Activated CD4-positive, alpha-beta T cell treated with anti-CD3 and anti-CD28 coated beads for 36 hours (primary cell): ENCODE measurements around the gene ELK3. TPM values are rescaled to one million over a fixed set of nuclear protein-coding genes. Genes with fewer than 3 reads are reported as not detected.

Source experiments
- ATAC-seq: fragments of 200-7000 bp; cut with Tn5 transposase; one replicate; pipeline ENCODE4 v1.10.0; 2021; ENCODE audit warnings: mild to moderate bottlenecking, moderate library complexity
- CTCF ChIA-PET: fragments of 350-600 bp; sonication (Branson Sonifier 250); formaldehyde crosslinking; loops from one replicate; lab custom pipeline; 2021; ENCODE audit warnings: antibody characterized with exemption; lab: Charles Lee
- POLR2A ChIA-PET: fragments of 350-600 bp; sonication (Branson Sonifier 250); formaldehyde crosslinking; loops from one replicate; lab custom pipeline; 2021; ENCODE audit warnings: antibody characterized with exemption, inconsistent platforms; lab: Charles Lee
- DNase-seq: peaks from one replicate; pipeline ENCODE4 v3.0.0-alpha.2; 2020
- H3K27ac Mint-ChIP-seq: one replicate; pipeline ENCODE4 v1.8.0; 2021; ENCODE audit warnings: mixed read lengths
- H3K27me3 Mint-ChIP-seq: one replicate; pipeline ENCODE4 v1.8.0; 2021; ENCODE audit warnings: mixed read lengths
- H3K36me3 Mint-ChIP-seq: one replicate; pipeline ENCODE4 v1.8.0; 2021; ENCODE audit warnings: low read depth, mixed read lengths
- H3K4me1 Mint-ChIP-seq: one replicate; pipeline ENCODE4 v1.8.0; 2021; ENCODE audit warnings: mixed read lengths
- H3K4me3 Mint-ChIP-seq: one replicate; pipeline ENCODE4 v1.8.0; 2021; ENCODE audit warnings: mild to moderate bottlenecking, moderate library complexity, mixed read lengths
- H3K9me3 Mint-ChIP-seq: one replicate; pipeline ENCODE4 v1.8.0; 2021; ENCODE audit warnings: low read depth, mixed read lengths
- intact Hi-C, 2 experiments: fragments of 100-400 bp; cut with DNase I in 1 of 2; cut with micrococcal nuclease in 1 of 2; formaldehyde crosslinking; loops; one replicate each; pipeline versions ENCODE4 v1.14.2 to v1.15.1; 2022 to 2024; cut with DNase I, micrococcal nuclease
- total RNA-seq, 2 experiments: library from RNA; stranded (reverse); gene quantifications; one replicate each; pipeline ENCODE4 v1.2.3, GENCODE V29; 2021

Gene ELK3
- total RNA-seq, 2 experiments from 2014 or later, result 17.0 to 17.4 TPM

DNA sequence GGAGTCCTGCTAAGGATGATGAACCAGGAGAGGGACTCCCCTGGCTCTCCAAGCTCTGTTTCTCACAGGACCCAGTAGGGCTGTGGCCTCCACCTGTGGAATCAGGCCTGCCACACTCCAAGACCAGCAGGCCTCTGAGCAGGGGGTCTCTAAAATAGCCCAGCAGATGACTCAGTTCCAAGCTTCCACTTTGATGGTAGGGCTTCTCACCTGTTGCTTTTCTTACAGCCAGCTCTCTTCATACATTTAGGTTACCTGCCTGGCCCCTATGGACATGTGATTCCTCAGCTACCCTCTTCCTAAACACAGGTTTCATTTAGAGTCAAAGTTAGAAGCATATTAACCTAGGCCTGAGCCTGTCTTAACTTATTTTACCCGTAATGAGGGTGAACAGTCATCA, 26.7 kb upstream of the ELK3 start:
- ChIA-PET POLR2A (no interaction called here), CTCF (no interaction called here)
- peaks cover under 1% of the 10 kb centered on the region for H3K4me1 Mint-ChIP-seq
- DNase-seq, result no peak
- no peak overlapping the region for H3K27ac Mint-ChIP-seq
- H3K9me3 Mint-ChIP-seq, result no peaks in the 10 kb centered on the region
- no peaks in the 10 kb centered on the region for H3K27me3 Mint-ChIP-seq
- H3K4me3 Mint-ChIP-seq, result no peak overlapping the region
- intact Hi-C loops, result no loop called here
- ATAC-seq, result no peak
- H3K36me3 Mint-ChIP-seq, result no peaks in the 10 kb centered on the region

GRCh38 chr12:96170328-96170727, 23.8 kb upstream of the ELK3 start:
- Mint-ChIP-seq H3K9me3 (peaks cover 5% of the 10 kb centered on the region), H3K27ac (no peak overlapping the region), H3K27me3 (no peaks in the 10 kb centered on the region), H3K4me1 (peaks cover 2% of the 10 kb centered on the region), H3K4me3 (no peak overlapping the region), H3K36me3 (no peaks in the 10 kb centered on the region)
- no peak for DNase-seq
- ChIA-PET CTCF (no interaction called here), POLR2A (no interaction called here)
- intact Hi-C loops, result no loop called here
- no peak for ATAC-seq

DNA sequence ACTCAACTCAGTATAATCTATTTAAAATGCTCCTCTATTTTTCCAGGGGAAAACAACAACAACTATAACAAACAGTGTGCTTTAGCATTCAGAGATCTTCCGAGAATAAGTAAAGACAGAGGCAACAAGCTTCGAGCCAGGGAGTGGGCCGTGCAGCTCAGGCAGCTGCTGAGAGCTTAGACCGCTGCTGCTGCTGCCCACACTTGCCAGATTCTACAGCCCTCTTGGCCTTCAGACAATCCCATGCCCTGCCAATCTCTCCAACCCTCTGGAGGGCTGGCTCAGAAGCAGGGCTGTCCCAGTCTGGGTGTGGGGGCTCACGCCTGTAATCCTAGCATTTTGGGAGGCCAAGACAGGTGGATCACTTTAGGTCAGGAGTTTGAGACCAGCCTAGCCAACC, 23.4 kb upstream of the ELK3 start:
- Mint-ChIP-seq H3K4me1 (peaks cover 2% of the 10 kb centered on the region), H3K27ac (no peak overlapping the region), H3K36me3 (no peaks in the 10 kb centered on the region), H3K4me3 (no peak overlapping the region), H3K9me3 (peaks cover 7% of the 10 kb centered on the region), H3K27me3 (no peaks in the 10 kb centered on the region)
- intact Hi-C loops, result no loop called here
- DNase-seq (no peak), ATAC-seq (no peak)
- POLR2A ChIA-PET, result no interaction called here
- CTCF ChIA-PET, result no interaction called here

DNA sequence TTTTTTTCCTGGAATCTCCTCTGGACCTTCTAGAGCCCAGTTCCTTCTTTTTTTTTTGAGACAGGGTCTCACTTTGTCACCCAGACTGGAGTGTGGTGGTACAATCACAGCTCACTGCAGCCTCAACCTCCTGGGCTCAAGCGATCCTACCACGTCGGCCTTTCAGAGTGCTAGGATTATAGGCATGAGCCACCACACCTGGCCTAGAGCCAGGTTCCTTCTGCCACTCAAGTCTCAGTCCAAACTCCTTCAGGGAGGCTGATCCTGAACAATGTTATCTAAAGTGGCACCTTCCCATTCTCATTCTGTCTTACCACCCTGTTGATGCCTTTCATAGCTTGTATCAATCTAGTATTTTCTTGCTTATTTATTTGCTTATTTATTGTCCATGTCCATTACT, 22.3 kb upstream of the ELK3 start:
- no peaks in the 10 kb centered on the region for H3K27me3 Mint-ChIP-seq
- peaks cover 11% of the 10 kb centered on the region for H3K9me3 Mint-ChIP-seq
- ChIA-PET POLR2A (interaction anchor here (0.6 kb wide), 1 partner anchor 829 kb away, joined by 3 read pairs; no protein-coding TSS in a partner anchor), CTCF (no interaction called here)
- ATAC-seq, result no peak
- H3K4me3 Mint-ChIP-seq, result no peak overlapping the region
- peaks cover 9% of the 10 kb centered on the region for H3K4me1 Mint-ChIP-seq
- no peak overlapping the region for H3K27ac Mint-ChIP-seq
- DNase-seq, result no peak
- H3K36me3 Mint-ChIP-seq, result peaks cover 7% of the 10 kb centered on the region
- intact Hi-C loops, result no loop called here

DNA sequence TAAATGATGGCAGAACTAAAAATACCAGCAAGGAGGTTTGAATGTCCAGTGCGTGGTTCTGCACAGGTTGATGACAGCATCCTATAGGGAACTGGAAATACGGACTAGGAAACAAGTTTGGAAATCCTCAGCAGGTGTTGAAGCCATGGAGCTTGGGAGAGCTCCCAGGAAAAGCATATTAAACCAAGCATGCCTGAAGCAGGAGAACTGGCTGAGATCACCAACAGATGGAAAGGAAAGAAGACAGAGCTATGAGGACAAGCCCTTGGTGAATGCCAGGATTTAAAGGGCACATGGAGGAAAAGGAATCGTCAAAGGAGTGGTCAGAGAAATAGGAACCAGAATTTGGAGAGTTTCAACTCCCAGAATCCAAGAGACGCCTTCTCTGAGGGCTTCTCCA, 21.2 kb upstream of the ELK3 start:
- intact Hi-C loops, result no loop called here
- Mint-ChIP-seq H3K4me3 (no peak overlapping the region), H3K4me1 (peaks cover 18% of the 10 kb centered on the region), H3K9me3 (peaks cover 11% of the 10 kb centered on the region), H3K27me3 (no peaks in the 10 kb centered on the region), H3K36me3 (peaks cover 9% of the 10 kb centered on the region), H3K27ac (no peak overlapping the region)
- no peak for ATAC-seq
- CTCF ChIA-PET, result interaction anchor here (0.5 to 0.9 kb wide), 2 partner anchors 42 to 122 kb away, joined by 3 to 4 read pairs; no protein-coding TSS in a partner anchor
- POLR2A ChIA-PET, result no interaction called here
- DNase-seq, result no peak

DNA sequence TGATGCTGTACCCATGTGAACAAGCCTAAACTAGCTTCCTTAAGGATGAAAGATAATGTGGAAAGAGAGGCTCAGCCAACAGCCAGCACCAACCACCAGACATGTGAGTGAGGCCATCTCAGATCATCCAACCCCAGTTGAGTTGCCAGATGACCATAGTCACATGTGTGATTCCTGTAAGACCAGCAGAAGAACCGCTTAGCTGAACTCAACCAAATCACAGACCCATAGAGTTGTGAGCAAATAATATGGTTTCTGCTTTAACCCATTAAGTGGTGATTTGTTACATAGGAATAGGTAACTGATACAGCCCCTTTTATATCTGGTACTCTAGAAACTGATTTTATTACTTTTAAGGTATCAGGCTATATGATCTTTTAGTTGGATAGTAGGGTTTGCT, 17.6 kb upstream of the ELK3 start:
- ATAC-seq, result no peak
- CTCF ChIA-PET, result interaction anchor here (0.5 to 2.1 kb wide), 17 partner anchors 11 to 558 kb away, joined by 3 to 14 read pairs (median 5); partner anchors contain the start of gene LTA4H
- Mint-ChIP-seq H3K4me3 (no peak overlapping the region), H3K27me3 (no peaks in the 10 kb centered on the region), H3K9me3 (peaks cover 19% of the 10 kb centered on the region), H3K4me1 (peaks cover 25% of the 10 kb centered on the region), H3K36me3 (peaks cover 11% of the 10 kb centered on the region), H3K27ac (peak overlapping the region; percentile 83)
- POLR2A ChIA-PET, result interaction anchor here (0.9 to 1.4 kb wide), 5 partner anchors 16 to 36 kb away, joined by 3 to 20 read pairs (median 3); no protein-coding TSS in a partner anchor
- no peak for DNase-seq
- intact Hi-C loops, result loop anchor here (2.0 kb wide), 2 partner anchors 38 to 56 kb away; no protein-coding TSS in a partner anchor

DNA sequence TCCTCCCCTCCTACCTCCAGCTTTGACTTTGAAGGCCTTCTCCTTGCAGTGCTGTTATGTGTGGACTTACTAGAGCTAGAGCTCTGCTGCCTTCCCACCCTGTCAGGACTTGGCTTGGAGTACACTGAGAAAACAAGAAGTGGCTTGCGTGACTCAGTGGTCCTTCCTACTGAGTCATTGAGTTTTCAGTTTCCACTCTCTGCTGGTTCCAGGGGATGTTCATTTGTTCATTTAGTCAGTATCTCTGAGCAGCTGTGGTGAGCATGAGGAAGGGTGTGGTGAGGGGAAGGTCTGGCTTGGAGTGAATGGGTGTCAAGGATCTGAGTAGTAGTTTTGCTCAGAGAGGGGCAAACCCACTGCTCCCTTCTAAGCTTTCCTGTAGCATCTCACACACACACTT, 17.2 kb upstream of the ELK3 start:
- Mint-ChIP-seq H3K27me3 (no peaks in the 10 kb centered on the region), H3K9me3 (peaks cover 19% of the 10 kb centered on the region), H3K27ac (peak overlapping the region; percentile 83), H3K4me3 (peak overlapping the region; percentile 18), H3K36me3 (peaks cover 11% of the 10 kb centered on the region), H3K4me1 (peaks cover 25% of the 10 kb centered on the region)
- ATAC-seq, result peak; percentile 98
- ChIA-PET CTCF (interaction anchor here (0.5 to 2.1 kb wide), 18 partner anchors 10 to 557 kb away, joined by 3 to 14 read pairs (median 4); partner anchors contain the start of gene LTA4H), POLR2A (interaction anchor here (0.7 to 1.4 kb wide), 6 partner anchors 16 to 37 kb away, joined by 3 to 20 read pairs (median 4); no protein-coding TSS in a partner anchor)
- intact Hi-C loops, result loop anchor here (1.0 to 2.0 kb wide), 8 partner anchors 18 to 308 kb away; no protein-coding TSS in a partner anchor
- peak; percentile 88 for DNase-seq

DNA sequence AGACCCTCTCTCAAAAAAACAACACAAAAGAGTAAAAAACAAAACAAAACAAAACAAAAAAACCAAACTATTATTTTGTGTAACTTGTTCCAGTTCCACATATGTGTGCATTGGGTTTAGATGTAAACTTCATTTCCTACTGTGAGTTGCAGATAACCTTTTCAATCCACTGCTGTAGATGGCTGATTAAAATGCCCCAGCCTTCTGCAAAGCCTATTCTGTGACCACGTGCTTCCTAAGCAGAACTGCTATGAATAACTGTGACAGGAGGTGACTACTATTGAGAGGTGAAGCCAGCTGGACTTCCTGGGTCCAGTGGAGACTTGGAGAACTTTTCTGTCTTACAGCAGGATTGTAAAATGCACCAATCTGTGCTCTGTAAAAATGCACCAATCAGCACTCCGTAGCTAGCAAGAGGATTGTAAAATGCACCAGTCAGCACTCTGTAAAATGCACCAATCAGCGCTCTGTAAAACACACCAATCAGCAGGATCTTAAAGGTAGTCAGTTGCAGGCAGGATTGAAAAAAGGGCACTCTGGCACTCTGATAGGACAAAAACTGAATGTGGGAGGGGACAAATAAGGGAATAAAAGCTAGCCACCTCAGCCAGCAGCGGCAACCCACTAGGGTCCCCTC, 10.3 kb upstream of the ELK3 start:
- Mint-ChIP-seq H3K4me1 (peaks cover 21% of the 10 kb centered on the region), H3K4me3 (no peak overlapping the region), H3K36me3 (peaks cover 2% of the 10 kb centered on the region), H3K9me3 (peaks cover 8% of the 10 kb centered on the region), H3K27ac (no peak overlapping the region), H3K27me3 (no peaks in the 10 kb centered on the region)
- CTCF ChIA-PET, result interaction anchor here (0.7 to 1.2 kb wide), 2 partner anchors 9 to 121 kb away, joined by 3 to 4 read pairs; no protein-coding TSS in a partner anchor
- intact Hi-C loops, result no loop called here
- no peak for DNase-seq
- peak; percentile 19 for ATAC-seq
- POLR2A ChIA-PET, result no interaction called here

DNA sequence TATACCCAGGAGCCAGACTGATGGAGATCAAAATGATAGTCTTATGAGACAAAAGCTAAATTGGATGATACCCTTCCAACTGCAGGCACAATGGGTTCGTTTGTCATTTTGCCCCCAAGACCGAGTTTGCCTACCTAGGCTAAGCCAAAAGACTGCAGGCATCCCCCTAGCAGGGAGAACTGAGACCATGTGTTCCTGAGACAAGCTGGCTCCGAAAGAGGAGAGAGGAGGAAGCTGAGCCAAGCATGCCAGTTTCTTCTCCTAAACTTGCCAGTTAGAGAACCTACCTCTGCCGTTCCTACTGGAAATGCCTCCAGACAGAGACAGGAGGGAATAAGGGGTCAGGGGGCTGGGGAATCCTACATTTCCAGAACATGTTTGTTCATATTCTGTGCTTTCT, 8.3 kb upstream of the ELK3 start:
- intact Hi-C loops, result no loop called here
- CTCF ChIA-PET, result interaction anchor here (0.7 to 3.5 kb wide), 4 partner anchors 9 to 234 kb away, joined by 3 to 12 read pairs (median 5); no protein-coding TSS in a partner anchor
- Mint-ChIP-seq H3K36me3 (peaks cover under 1% of the 10 kb centered on the region), H3K27ac (no peak overlapping the region), H3K9me3 (peaks cover 4% of the 10 kb centered on the region), H3K4me1 (peaks cover 29% of the 10 kb centered on the region), H3K4me3 (no peak overlapping the region), H3K27me3 (no peaks in the 10 kb centered on the region)
- no peak for DNase-seq
- no peak for ATAC-seq
- POLR2A ChIA-PET, result interaction anchor here (1.3 kb wide), 1 partner anchor 10 kb away, joined by 5 read pairs; no protein-coding TSS in a partner anchor

DNA sequence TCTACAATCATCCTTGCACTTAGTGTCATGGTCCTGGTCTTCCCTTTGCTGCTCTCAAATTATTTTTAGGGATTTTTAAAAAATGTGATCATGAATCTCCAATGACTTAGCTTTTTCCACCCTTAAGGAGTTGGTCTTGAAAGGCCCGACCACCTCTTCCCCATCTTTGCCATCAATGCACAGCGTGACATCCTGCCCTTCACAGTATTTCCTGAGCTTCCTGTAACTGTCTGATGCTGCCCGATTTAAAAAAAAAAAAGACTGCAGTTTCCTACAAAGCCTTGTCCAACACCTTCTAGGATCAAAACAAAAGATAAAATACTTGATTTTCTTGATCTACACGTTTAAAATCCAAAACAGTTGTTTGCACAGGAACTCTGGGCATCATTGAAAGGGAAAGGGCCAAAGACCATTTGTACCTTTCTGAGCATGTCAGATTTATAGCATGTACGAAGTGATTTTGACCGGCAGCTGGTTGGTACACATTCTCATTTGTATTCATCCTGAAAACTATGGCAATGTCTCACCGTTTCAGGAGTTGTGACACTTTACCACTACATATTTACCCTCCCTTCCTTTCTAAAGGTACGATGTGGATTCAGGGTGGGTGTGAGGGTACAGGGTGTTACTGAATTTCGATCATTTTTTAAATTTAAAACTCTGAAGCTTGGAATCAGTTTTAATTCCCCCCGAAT, 7.4 kb upstream of the ELK3 start:
- ATAC-seq, result peak; percentile 65
- Mint-ChIP-seq H3K27me3 (no peaks in the 10 kb centered on the region), H3K9me3 (no peaks in the 10 kb centered on the region), H3K4me1 (peaks cover 29% of the 10 kb centered on the region), H3K36me3 (no peaks in the 10 kb centered on the region), H3K27ac (no peak overlapping the region), H3K4me3 (no peak overlapping the region)
- ChIA-PET CTCF (interaction anchor here (0.8 to 3.5 kb wide), 6 partner anchors 8 to 188 kb away, joined by 3 to 12 read pairs (median 4); no protein-coding TSS in a partner anchor), POLR2A (interaction anchor here (0.7 to 1.3 kb wide), 2 partner anchors 9 to 298 kb away, joined by 4 to 5 read pairs; no protein-coding TSS in a partner anchor)
- intact Hi-C loops, result no loop called here
- DNase-seq, result no peak

DNA sequence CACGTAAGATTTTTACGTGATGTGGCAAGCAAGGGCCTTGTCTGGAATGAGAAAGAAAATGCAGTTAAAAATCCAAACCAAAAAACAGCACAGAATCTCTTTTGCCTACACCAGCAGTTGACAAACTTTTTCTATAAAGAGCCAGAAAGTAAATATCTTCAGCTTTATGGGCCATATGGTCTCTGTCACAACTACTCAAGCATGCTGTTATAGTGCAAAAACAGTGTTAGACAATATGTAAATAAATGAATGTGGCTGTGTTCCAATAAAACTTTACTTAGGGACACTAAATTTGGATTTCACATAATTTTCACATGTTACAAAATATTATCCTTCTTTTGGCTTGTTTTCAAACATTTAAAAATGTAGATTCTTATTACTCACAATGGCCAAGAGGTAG, 6.2 kb upstream of the ELK3 start:
- Mint-ChIP-seq H3K4me1 (peaks cover 39% of the 10 kb centered on the region), H3K4me3 (no peak overlapping the region), H3K27ac (no peak overlapping the region), H3K27me3 (no peaks in the 10 kb centered on the region), H3K36me3 (no peaks in the 10 kb centered on the region), H3K9me3 (no peaks in the 10 kb centered on the region)
- ATAC-seq (no peak), DNase-seq (no peak)
- ChIA-PET POLR2A (interaction anchor here (0.6 kb wide), 1 partner anchor 8 kb away, joined by 3 read pairs; no protein-coding TSS in a partner anchor), CTCF (interaction anchor here (0.7 to 3.5 kb wide), 4 partner anchors 11 to 27 kb away, joined by 3 to 12 read pairs (median 4); no protein-coding TSS in a partner anchor)
- intact Hi-C loops, result no loop called here
